Panc1 (cell line): ENCODE data around the gene UBAC1. TPM values are rescaled to one million over a fixed set of nuclear protein-coding genes. Genes with fewer than 3 reads are reported as not detected.

Experiments used
- ATAC-seq: fragments of 200-7000 bp; cut with Tn5 transposase; 2 replicates; pipeline ENCODE4 v1.9.1; 2020; ENCODE audit warnings: mild to moderate bottlenecking, moderate library complexity
- BruUV-seq: library from RNA; stranded (reverse); fragments of 400-500 nt; replicated peaks from 2 replicates; lab custom pipeline; 2021; lab: Mats Ljungman, UMichigan
- CTCF ChIA-PET: fragments of 300-600 bp; sonication (Branson Sonifier 250); formaldehyde crosslinking; loops from one replicate; lab custom pipeline; 2022; ENCODE audit warnings: antibody characterized with exemption; lab: Charles Lee
- POLR2A ChIA-PET: fragments of 300-600 bp; sonication (Branson Sonifier 250); formaldehyde crosslinking; loops from one replicate; lab custom pipeline; 2022; ENCODE audit warnings: antibody characterized with exemption; lab: Charles Lee
- DNase-seq: peaks from one replicate; pipeline ENCODE4 v3.0.0-alpha.2; 2010; ENCODE audit warnings: low read depth, low spot score
- H3K27ac ChIP-seq: 2 replicates; pipeline ENCODE4 v1.5.1; 2011; ENCODE audit warnings: mild to moderate bottlenecking, low read length, inconsistent platforms
- H3K27me3 ChIP-seq: fragments of 200-500 bp; sonication (Bioruptor generic); 2 replicates; pipeline ENCODE4 v1.6.0; 2014; ENCODE audit warnings: low read length, inconsistent platforms; ENCODE audit not compliant: control insufficient read depth, insufficient read depth
- H3K36me3 ChIP-seq: fragments of 200-500 bp; sonication (Bioruptor generic); 2 replicates; pipeline ENCODE4 v1.5.1; 2014; ENCODE audit warnings: inconsistent platforms, mild to moderate bottlenecking, low read length, moderate library complexity; ENCODE audit not compliant: control insufficient read depth, insufficient read depth
- H3K4me1 ChIP-seq: 2 replicates; pipeline ENCODE4 v1.5.1; 2011; ENCODE audit warnings: inconsistent platforms, mild to moderate bottlenecking, low read length, moderate library complexity; ENCODE audit not compliant: control insufficient read depth, insufficient read depth
- H3K4me3 ChIP-seq, 2 experiments: 2 replicates each; pipeline ENCODE4 v1.5.1; 2011 to 2012; ENCODE audit warnings: low read depth in 2 of 2, low read length in 2 of 2, mild to moderate bottlenecking in 2 of 2, inconsistent platforms in 1 of 2, moderate library complexity in 1 of 2
- H3K9me3 ChIP-seq: fragments of 200-500 bp; sonication (Bioruptor generic); 2 replicates; pipeline ENCODE4 v1.5.1; 2014; ENCODE audit warnings: low read depth, mild to moderate bottlenecking, inconsistent platforms, low read length, moderate library complexity; ENCODE audit not compliant: control insufficient read depth, insufficient read depth
- CTCF ChIP-seq: fragments of 450-650 bp; IDR thresholded peaks from 2 replicates; pipeline ENCODE4 v1.5.1; 2017; ENCODE audit warnings: mild to moderate bottlenecking
- POLR2AphosphoS5 ChIP-seq: IDR thresholded peaks from 2 replicates; pipeline ENCODE4 v1.6.1; 2012; ENCODE audit warnings: mild to moderate bottlenecking, low read depth, low read length, moderate library complexity
- REST ChIP-seq, 2 experiments: IDR thresholded peaks; 2 replicates each; pipeline ENCODE4 v1.6.1; 2011 to 2012; ENCODE audit warnings: low read depth in 2 of 2, control low read depth in 1 of 2, low read length in 1 of 2, mild to moderate bottlenecking in 1 of 2, moderate library complexity in 1 of 2; ENCODE audit not compliant: insufficient read depth in 1 of 2
- SIN3A ChIP-seq: IDR thresholded peaks from 2 replicates; pipeline ENCODE4 v1.6.1; 2012; ENCODE audit warnings: low read depth, mild to moderate bottlenecking, low read length, moderate library complexity, borderline replicate concordance; ENCODE audit not compliant: insufficient read depth
- TCF7L2 ChIP-seq: IDR thresholded peaks from 2 replicates; pipeline ENCODE4 v1.6.1; 2011; ENCODE audit warnings: mild to moderate bottlenecking, low read depth, low read length, inconsistent platforms
- in situ Hi-C: cut with HindIII; loops from 2 replicates; pipeline ENCODE4 v1.10.0; 2016; ENCODE audit warnings: low sequenced_read_pairs, low pct_unique_long_range_greater_than_20kb
- intact Hi-C: fragments of 100-400 bp; cut with micrococcal nuclease; formaldehyde crosslinking; loops from one replicate; pipeline ENCODE4 v1.10.0; 2022; ENCODE audit not compliant: unreplicated experiment
- total RNA-seq: library from RNA; stranded (reverse); gene quantifications from one replicate; pipeline ENCODE4 v1.2.1, GENCODE V29; 2021; ENCODE audit not compliant: unreplicated experiment

Gene UBAC1
- total RNA-seq, 1 experiment from 2014 or later = 38.0 TPM

- H3K36me3 ChIP-seq = no peaks in the 10 kb centered on the region
- ATAC-seq (no peak), DNase-seq (no peak)
- no peak overlapping the region for H3K4me3 ChIP-seq
- H3K27me3 ChIP-seq = no peaks in the 10 kb centered on the region
- H3K9me3 ChIP-seq = no peaks in the 10 kb centered on the region; the same call in 1 of the 2 replicates
- ChIA-PET POLR2A (no interaction called here), CTCF (no interaction called here)
- intact Hi-C loops (no loop called here), in situ Hi-C loops (no loop called here)
- BruUV-seq = no TSS peak
- TF ChIP-seq TCF7L2 = no peak
- no peak for TF ChIP-seq REST (IDR thresholded peaks at IDR 0.05; ENCODE audit: insufficient read depth in 1 of 2, low read depth in 2 of 2, low read length in 1 of 2)
- TF ChIP-seq CTCF = no peak
- no peak for TF ChIP-seq POLR2AphosphoS5
- no peak for TF ChIP-seq SIN3A
- H3K27ac ChIP-seq = no peak overlapping the region
- peaks cover 8% of the 10 kb centered on the region for H3K4me1 ChIP-seq
These were observed 57.9 kb downstream of the UBAC1 start for GRCh38 chr9:135903358-135903656.

GRCh38 chr9:135902655-135903357 lies 58.4 kb downstream of the UBAC1 start:
- Histone ChIP-seq H3K27me3 (no peaks in the 10 kb centered on the region), H3K4me3 (no peak overlapping the region), H3K9me3 (no peaks in the 10 kb centered on the region; the same call in 1 of the 2 replicates), H3K36me3 (no peaks in the 10 kb centered on the region), H3K27ac (no peak overlapping the region), H3K4me1 (peaks cover 8% of the 10 kb centered on the region)
- no TSS peak for BruUV-seq
- DNase-seq (no peak), ATAC-seq (no peak)
- ChIA-PET CTCF (no interaction called here), POLR2A (no interaction called here)
- no peak for TF ChIP-seq TCF7L2
- TF ChIP-seq SIN3A = no peak
- TF ChIP-seq REST (IDR thresholded peaks at IDR 0.05; ENCODE audit: insufficient read depth in 1 of 2, low read depth in 2 of 2, low read length in 1 of 2) = no peak
- TF ChIP-seq POLR2AphosphoS5 = no peak
- no peak for TF ChIP-seq CTCF
- intact Hi-C loops (no loop called here), in situ Hi-C loops (no loop called here)
